Fibroblast of lung (primary cell): ENCODE data around the gene KCTD20.

Experiments
- CTCF ChIP-seq, 2 donors: IDR thresholded peaks in 1 of 2; conservative IDR thresholded peaks in 1 of 2; 1 replicate in 1 of 2; 2 replicates in 1 of 2; pipeline ENCODE4 v1.5.1; 2011 to 2012; ENCODE audit warnings: low read length in 2 of 2, control low read depth in 1 of 2, inconsistent platforms in 1 of 2, low read depth in 1 of 2, mild to moderate bottlenecking in 1 of 2
- EZH2 ChIP-seq: IDR thresholded peaks from 2 replicates; pipeline ENCODE4 v1.5.1; 2012; ENCODE audit warnings: low read length, control low read depth, mild to moderate bottlenecking; ENCODE audit errors: missing control alignments

- TF ChIP-seq CTCF (conservative IDR thresholded peaks at IDR 0.05 in 1 of 2, IDR thresholded peaks at IDR 0.05 in 1 of 2; ENCODE audit: low read depth in 1 of 2, low read length in 2 of 2) (no peak), EZH2 (no peak)
Observed at GRCh38 chr6:36467625-36468024, 24.8 kb downstream of the KCTD20 start.
